A549 (cell line): ENCODE data around the gene CYP4V2. TPM values are rescaled to one million over a fixed set of nuclear protein-coding genes. Genes with fewer than 3 reads are reported as not detected.

Experiments used
- ATAC-seq, 2 experiments: fragments of 200-7000 bp in 1 of 2; fragments of >200 bp in 1 of 2; cut with Nextera tagmentation in 1 of 2; cut with Tn5 transposase in 1 of 2; 3 replicates each; pipeline versions ENCODE4 v1.8.0 to v1.9.1; 2018 to 2020; ENCODE audit warnings: mild to moderate bottlenecking in 1 of 2, moderate library complexity in 1 of 2
- CTCF ChIA-PET: fragments of 300-600 bp; sonication (Branson Sonifier 250); formaldehyde crosslinking; extraction: SDS; loops from one replicate; lab custom pipeline; 2021; ENCODE audit warnings: antibody characterized with exemption, inconsistent platforms; lab: Yijun Ruan, JAX
- POLR2A ChIA-PET: fragments of 350-600 bp; formaldehyde crosslinking; extraction: SDS; loops from one replicate; lab custom pipeline; 2021; ENCODE audit warnings: antibody characterized with exemption, inconsistent platforms; lab: Yijun Ruan, JAX
- DNase-seq, 2 experiments: peaks; one replicate each; pipeline versions ENCODE4 v3.0.0 to v3.0.0-alpha.2; 2011 to 2016; ENCODE audit warnings: low read depth in 1 of 2, low spot score in 1 of 2
- FAIRE-seq: peaks from 2 replicates; lab custom pipeline; 2011; peaks lifted over from hg19 to GRCh38; lab: Jason Lieb, UNC
- H3K27ac ChIP-seq, 2 experiments: fragments of >200 bp; sonication (Bioruptor Twin); formaldehyde crosslinking; 3 replicates each; pipeline ENCODE4 v1.5.1; 2016 to 2017
- H3K4me1 ChIP-seq: fragments of >200 bp; sonication (Bioruptor Twin); formaldehyde crosslinking; 3 replicates; pipeline ENCODE4 v1.6.1; 2016
- H3K4me2 ChIP-seq: fragments of >200 bp; sonication (Bioruptor Twin); formaldehyde crosslinking; 3 replicates; pipeline ENCODE4 v1.6.1; 2016
- H3K4me3 ChIP-seq: fragments of >200 bp; sonication (Bioruptor Twin); formaldehyde crosslinking; 3 replicates; pipeline ENCODE4 v1.5.1; 2016
- H3K9me3 ChIP-seq: fragments of >200 bp; sonication (Bioruptor Twin); formaldehyde crosslinking; 3 replicates; pipeline ENCODE4 v1.6.1; 2016
- BCL3 ChIP-seq: fragments of >200 bp; sonication (Bioruptor Twin); formaldehyde crosslinking; IDR thresholded peaks from 3 replicates; pipeline ENCODE4 v1.6.1; 2016
- CBX2 ChIP-seq: fragments of 200-600 bp; sonication (generic); IDR thresholded peaks from 2 replicates; pipeline ENCODE4 v1.6.1; 2016; ENCODE audit warnings: low read depth, mild to moderate bottlenecking, borderline replicate concordance
- CBX8 ChIP-seq: fragments of 200-600 bp; sonication (generic); IDR thresholded peaks from 2 replicates; pipeline ENCODE4 v1.6.1; 2016
- CHD2 ChIP-seq: fragments of 150-350 bp; IDR thresholded peaks from 2 replicates; pipeline ENCODE4 v1.6.1; 2014; ENCODE audit warnings: low read length; ENCODE audit not compliant: partially characterized antibody
- CHD4 ChIP-seq: fragments of 200-600 bp; sonication (generic); IDR thresholded peaks from 2 replicates; pipeline ENCODE4 v1.6.1; 2016; ENCODE audit warnings: antibody characterized with exemption, mild to moderate bottlenecking, borderline replicate concordance
- CTCF ChIP-seq: fragments of >200 bp; sonication (Bioruptor Twin); formaldehyde crosslinking; IDR thresholded peaks from 3 replicates; pipeline ENCODE4 v1.5.1; 2016
- E2F6 ChIP-seq: IDR thresholded peaks from 2 replicates; pipeline ENCODE4 v1.6.1; 2012; ENCODE audit warnings: low read depth, borderline replicate concordance
- EHF ChIP-seq: fragments of 250-450 bp; sonication (Bioruptor Pico); IDR thresholded peaks from 2 replicates; pipeline ENCODE4 v1.5.0; 2020; ENCODE audit warnings: mild to moderate bottlenecking
- EHMT2 ChIP-seq: fragments of 200-600 bp; sonication (generic); IDR thresholded peaks from 2 replicates; pipeline ENCODE4 v1.6.1; 2016; ENCODE audit warnings: antibody characterized with exemption, low read depth, mild to moderate bottlenecking, moderate library complexity
- GATA3 ChIP-seq: IDR thresholded peaks from 2 replicates; pipeline ENCODE4 v1.6.1; 2012; ENCODE audit warnings: borderline replicate concordance
- HOXB5 ChIP-seq: fragments of 250-450 bp; sonication (Bioruptor Pico); IDR thresholded peaks from 2 replicates; pipeline ENCODE4 v1.5.0; 2020; ENCODE audit warnings: mild to moderate bottlenecking, moderate library complexity
- JUNB ChIP-seq: fragments of >200 bp; sonication (Bioruptor Twin); formaldehyde crosslinking; IDR thresholded peaks from 2 replicates; pipeline ENCODE4 v1.6.1; 2016
- MAZ ChIP-seq: fragments of 150-350 bp; IDR thresholded peaks from 2 replicates; pipeline ENCODE4 v1.6.1; 2014; ENCODE audit warnings: antibody characterized with exemption, low read depth, low read length, borderline replicate concordance
- NPAS2 ChIP-seq: fragments of 250-450 bp; sonication (Bioruptor Pico); IDR thresholded peaks from 2 replicates; pipeline ENCODE4 v1.8.0; 2022; ENCODE audit warnings: mild to moderate bottlenecking, moderate library complexity, borderline replicate concordance
- PHF8 ChIP-seq: fragments of 200-600 bp; sonication (generic); IDR thresholded peaks from 2 replicates; pipeline ENCODE4 v1.6.1; 2016; ENCODE audit warnings: low read depth, mild to moderate bottlenecking, antibody characterized with exemption, moderate library complexity, borderline replicate concordance
- POLR2A ChIP-seq: IDR thresholded peaks from 2 replicates; pipeline ENCODE4 v1.6.1; 2012; ENCODE audit warnings: mild to moderate bottlenecking, low read length
- TFCP2L1 ChIP-seq: fragments of 250-450 bp; sonication (Bioruptor Pico); IDR thresholded peaks from 2 replicates; pipeline ENCODE4 v1.5.0; 2021; ENCODE audit warnings: mild to moderate bottlenecking
- USF2 ChIP-seq: fragments of 450-650 bp; IDR thresholded peaks from 2 replicates; pipeline ENCODE4 v1.6.1; 2014; ENCODE audit warnings: antibody characterized with exemption
- ZC3H11A ChIP-seq: fragments of 450-650 bp; IDR thresholded peaks from 2 replicates; pipeline ENCODE4 v1.6.1; 2014; ENCODE audit warnings: antibody characterized with exemption, mild to moderate bottlenecking
- ZNF302 ChIP-seq: fragments of 250-450 bp; sonication (Bioruptor Pico); IDR thresholded peaks from 2 replicates; pipeline ENCODE4 v1.9.0; 2021; ENCODE audit warnings: inconsistent platforms, mild to moderate bottlenecking, moderate library complexity
- ZSCAN20 ChIP-seq: fragments of 250-450 bp; sonication (Bioruptor Pico); IDR thresholded peaks from 2 replicates; pipeline ENCODE4 v1.8.0; 2022; ENCODE audit warnings: mild to moderate bottlenecking, moderate library complexity
- WGBS: methylation state at CpG from one replicate; pipeline ENCODE4 v1.1.6; 2017; ENCODE audit errors: missing lambda C conversion rate; 5-methylcytosine and 5-hydroxymethylcytosine counted together
- polyA plus RNA-seq, 4 experiments: library from polyadenylated mRNA; depleted of rRNA in 3 of 4; stranded (reverse); fragments of >200 nt; fragmentation: RNase III in 1 of 4; extraction: RNeasy Plus Mini Kit Qiagen cat#74134 plus additional on column Dnase treatment in 1 of 4; gene quantifications; 2 replicates in 3 of 4; 3 replicates in 1 of 4; pipeline ENCODE4 v1.2.3, GENCODE V29; 2011 to 2017

Gene CYP4V2
- polyA plus RNA-seq, 2 of the 4 experiments (the other 2 are of a cell fraction), result 3.0 to 5.0 TPM

- TF ChIP-seq BCL3, result no peak
- no peak for TF ChIP-seq EHF (CRISPR knock-in tag)
- no peak for TF ChIP-seq CBX2
Measured at GRCh38 chr4:186188107-186188506, 3.3 kb upstream of the CYP4V2 start (continued).

GRCh38 chr4:186189656-186190055 lies 1.7 kb upstream of the CYP4V2 start:
- TF ChIP-seq EHMT2 (no peak), CHD4 (no peak), CTCF (no peak), ZC3H11A (no peak), HOXB5 (CRISPR knock-in tag) (no peak), ZNF302 (CRISPR knock-in tag) (no peak), USF2 (no peak), POLR2A (no peak), CBX8 (no peak), JUNB (no peak), MAZ (no peak), TFCP2L1 (CRISPR knock-in tag) (no peak), PHF8 (no peak), NPAS2 (no peak), GATA3 (no peak)
- TF ChIP-seq, all 56 proteins: peak for 0
- CTCF ChIA-PET, result interaction anchor here (1.0 kb wide), 1 partner anchor 40 kb away, joined by 3 read pairs; no protein-coding TSS in a partner anchor
- H3K4me2 ChIP-seq, result no peak overlapping the region; the same call in 2 of the 3 replicates
- POLR2A ChIA-PET, result no interaction called here
- WGBS, result 93% methylated on average over 4 of the region's 4 CpGs
- H3K9me3 ChIP-seq, result no peaks in the 10 kb centered on the region
- FAIRE-seq (no peak), ATAC-seq (no peak), DNase-seq (no peak)
- no peak overlapping the region for H3K27ac ChIP-seq
- peaks cover 4% of the 10 kb centered on the region; the same call in 1 of the 3 replicates for H3K4me1 ChIP-seq
- H3K4me3 ChIP-seq, result no peak overlapping the region

- peak; percentile 62 to 71 for ATAC-seq
- POLR2A ChIA-PET, result no interaction called here
- peak in 1 of 2 experiments; percentile 33 for DNase-seq
Measured at GRCh38 chr4:186190581-186191199, 677 bp upstream of the CYP4V2 start.

More at GRCh38 chr4:186190581-186191199, 677 bp upstream of the CYP4V2 start:
- TF ChIP-seq EHF (CRISPR knock-in tag), result no peak
- TF ChIP-seq E2F6, result 0 out of 2 replicates have a peak, but pooled peaks have one; percentile 20
- no peak for TF ChIP-seq ZSCAN20 (CRISPR knock-in tag)
- TF ChIP-seq USF2, result no peak
- TF ChIP-seq CHD2, result no peak
- Histone ChIP-seq H3K4me2 (peak overlapping the region; percentile 72), H3K4me3 (peak overlapping the region; percentile 75), H3K4me1 (peaks cover 4% of the 10 kb centered on the region; the same call in 1 of the 3 replicates), H3K27ac (peak overlapping the region; percentile 83 to 97), H3K9me3 (no peaks in the 10 kb centered on the region)
- FAIRE-seq, result no peak
- WGBS, result 13% methylated on average over 17 of the region's 34 CpGs
- CTCF ChIA-PET, result interaction anchor here (0.6 kb wide), 1 partner anchor 1281 kb away, joined by 3 read pairs; no protein-coding TSS in a partner anchor
